ENCODE data around the gene IQCN.

The IQCN gene

DNA sequence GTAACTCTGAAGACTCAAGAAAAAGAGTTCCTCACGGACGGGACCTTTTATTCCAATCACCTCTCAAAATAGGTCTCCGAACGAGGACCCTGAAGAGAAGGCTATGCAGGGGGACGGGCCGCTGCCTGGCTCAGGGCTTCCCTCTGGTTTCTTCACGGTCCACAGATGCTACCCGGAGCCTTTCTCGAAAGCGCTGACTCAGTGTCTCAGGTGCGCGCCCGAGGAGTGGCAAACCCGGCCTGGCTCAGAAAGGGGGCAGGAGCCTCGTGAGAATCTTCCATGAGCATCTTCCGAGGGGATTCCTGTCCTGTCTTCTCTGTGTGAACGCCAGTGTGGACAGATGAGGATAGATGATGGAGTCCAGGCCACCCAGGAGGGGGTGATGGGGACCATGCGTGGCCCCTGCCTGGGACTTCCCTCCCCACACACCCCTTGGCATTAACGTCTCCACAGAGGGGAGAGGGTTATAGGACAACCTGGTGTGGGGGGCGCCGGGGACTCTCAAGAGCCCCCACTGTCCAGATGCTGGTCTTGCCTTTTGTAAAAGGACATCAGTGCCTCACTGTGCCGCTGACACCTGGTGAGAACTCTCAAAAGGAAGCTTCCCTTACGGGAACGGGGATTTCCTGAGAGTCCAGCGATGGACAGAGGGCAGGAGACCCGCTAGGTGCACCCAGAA is 32.1 kb upstream of the IQCN start:
- no peak for DNase-seq

DNA sequence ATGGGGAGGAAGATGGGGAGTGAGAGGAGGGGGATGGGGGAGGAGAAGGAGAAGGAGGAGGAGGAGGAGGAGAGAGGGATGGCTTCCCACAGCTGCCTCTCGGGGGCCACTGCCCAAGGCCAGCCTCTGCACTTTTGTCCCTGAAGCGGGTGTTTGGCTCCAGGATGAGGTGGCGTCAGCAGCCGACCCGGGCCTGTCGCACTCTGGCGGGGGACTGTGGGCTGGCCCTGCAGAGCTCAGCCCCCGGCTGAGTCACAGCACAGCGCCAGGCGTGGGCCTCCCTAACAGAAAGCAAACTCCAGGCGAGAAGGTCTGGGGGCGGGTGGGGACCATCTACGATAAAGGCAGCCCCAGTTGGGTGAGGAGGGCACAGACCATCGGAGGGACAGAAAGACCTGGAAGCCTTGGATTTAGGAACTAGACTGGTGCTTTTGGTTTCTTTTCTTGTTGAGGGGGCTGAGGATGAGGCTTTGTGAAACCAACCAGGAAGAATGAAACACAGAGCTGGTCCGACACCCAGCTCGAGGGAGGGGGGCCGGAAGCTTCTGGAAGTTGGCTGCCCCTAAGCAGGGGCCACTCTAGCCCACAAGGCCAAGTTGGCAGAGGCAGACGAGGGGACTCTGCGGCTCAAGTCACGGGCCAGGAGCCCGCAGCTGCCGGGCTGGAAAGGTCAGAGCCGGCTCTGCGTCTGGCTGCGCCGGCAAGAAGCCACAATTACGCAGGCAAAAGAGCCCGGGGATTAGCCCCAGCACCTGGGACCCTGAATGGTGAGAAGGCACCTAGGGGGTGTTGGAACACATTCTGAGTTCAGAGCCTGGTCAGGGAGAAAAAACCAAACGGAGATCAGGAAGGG is 30.4 kb upstream of the IQCN start:
- peak; percentile 87 for DNase-seq

DNA sequence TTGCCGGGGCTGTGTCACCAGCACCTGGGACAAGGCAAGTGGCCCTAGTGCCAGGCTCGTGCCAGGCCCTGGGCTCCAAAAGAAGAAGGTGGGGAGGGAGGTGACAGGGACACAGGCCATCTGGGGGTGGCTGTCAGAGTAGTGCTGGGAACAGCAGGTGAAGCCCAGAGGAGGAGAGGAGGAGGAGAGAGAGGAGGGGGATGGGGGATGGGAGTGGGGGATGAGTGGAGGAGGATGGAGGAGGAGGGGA is 29.9 kb upstream of the IQCN start:
- DNase-seq = no peak

DNA sequence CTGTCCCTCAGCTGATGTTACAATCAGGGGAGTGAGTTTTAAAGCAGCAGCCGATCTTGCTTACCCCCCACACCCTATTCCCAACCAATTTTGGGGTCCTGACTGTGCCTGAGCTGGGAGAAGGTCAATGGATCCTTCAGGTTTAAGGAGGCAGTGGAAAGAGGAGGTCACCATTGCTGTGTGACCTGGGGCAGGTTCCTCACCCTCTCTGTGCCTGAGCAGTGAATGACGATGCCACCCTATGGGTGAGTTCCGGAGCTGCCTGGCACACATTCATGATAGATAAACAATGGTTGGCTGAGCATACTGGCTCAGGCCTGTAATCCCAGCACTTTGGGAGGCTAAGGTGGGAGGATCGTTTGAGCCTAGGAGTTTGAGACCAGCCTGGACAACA is 27.5 kb upstream of the IQCN start:
- DNase-seq = no peak

DNA sequence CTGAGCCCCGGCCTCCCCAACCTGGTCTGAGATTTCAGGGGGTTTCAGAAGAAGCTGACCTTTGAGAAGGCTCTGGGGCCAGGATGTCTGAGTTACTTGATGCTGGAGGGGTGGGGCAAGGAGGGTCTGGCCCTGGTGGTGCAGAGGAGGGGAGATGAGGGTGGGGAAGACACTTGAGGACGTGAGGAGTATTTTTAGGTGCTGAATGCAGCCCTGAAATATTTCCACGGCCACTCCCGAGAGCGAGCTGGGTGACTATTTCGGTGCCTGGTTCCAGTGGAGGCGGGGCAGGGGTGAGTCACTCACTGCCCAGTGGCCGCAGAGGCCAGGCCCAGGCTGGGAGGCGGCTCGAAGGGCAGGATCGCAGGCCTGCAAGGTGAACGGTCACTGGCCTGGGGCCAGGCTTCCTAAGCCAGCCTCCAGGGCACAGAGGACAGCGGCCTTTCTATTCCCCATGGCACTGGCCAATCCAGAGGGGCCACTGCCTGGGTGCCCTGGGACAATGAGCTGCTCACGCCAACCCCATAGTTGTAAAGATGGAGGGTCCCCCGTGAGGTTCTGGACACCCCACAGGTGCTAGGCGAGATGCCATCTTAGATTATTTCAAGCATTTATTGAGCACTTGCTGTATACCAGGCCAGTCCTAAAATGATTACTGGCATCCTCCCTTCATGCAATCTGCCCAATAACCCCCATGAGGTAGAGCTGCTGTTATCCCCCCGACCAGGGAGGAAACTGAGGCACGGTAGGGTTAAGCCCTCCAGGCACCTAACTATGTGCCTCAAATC is 26.9 kb upstream of the IQCN start:
- peak; percentile 54 for DNase-seq

DNA sequence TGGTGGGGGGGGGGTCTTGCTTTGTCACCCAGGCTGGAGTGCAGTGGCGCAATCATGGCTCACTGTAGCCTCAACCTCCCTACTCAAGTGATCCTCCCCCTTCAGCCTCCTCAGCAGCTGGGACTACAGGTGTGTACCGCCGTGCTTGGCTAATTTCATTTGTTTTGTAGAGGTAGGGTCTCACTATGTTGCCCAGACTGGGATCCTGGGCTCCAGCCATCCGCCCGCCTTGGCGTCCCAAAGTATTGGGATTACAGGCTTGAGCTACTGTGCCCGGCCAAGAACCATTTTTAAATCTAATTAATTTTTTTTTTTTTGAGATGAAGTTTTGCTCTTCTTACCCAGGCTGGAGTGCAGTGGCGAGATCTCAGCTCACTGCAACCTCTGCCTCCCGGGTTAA is 25.4 kb upstream of the IQCN start:
- DNase-seq = no peak

DNA sequence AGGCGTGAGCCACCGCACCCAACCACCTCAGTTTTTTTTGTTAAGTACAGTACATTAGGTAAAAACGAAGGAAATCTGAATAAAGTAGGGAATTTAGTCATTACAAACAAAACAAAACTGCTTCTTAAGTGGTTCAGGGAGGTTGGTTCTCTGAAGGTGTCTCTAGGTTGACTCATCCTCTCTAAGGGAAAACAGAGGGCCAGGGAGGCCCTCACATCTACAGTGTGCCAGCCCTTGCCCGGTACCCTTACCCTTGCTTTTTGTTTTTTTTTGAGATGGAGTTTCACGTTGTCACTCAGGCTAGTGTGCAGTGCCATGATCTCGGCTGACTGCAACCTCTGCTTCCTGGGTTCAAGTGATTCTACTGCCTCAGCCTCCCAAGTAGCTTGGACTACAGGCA is 24.3 kb upstream of the IQCN start:
- no peak for DNase-seq

DNA sequence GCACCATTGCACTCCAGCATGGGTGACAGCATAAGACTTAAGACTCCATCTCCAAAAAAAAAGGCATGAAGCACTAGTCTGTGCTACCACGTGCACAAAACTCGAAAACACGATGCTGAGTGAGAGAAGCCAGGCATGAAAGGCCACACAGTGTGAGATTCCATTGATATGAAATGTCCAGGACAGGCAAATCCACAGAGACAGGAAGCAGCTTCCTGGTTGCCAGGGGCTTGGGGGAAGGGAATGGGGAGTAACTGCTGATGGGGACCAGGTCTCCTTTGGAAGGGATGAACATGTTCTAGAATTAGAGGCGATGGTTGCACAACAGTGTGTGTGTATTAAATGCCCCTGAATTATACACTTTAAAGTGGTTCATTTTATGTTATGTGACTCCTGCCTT is 23.1 kb upstream of the IQCN start:
- DNase-seq = peak; percentile 65

DNA sequence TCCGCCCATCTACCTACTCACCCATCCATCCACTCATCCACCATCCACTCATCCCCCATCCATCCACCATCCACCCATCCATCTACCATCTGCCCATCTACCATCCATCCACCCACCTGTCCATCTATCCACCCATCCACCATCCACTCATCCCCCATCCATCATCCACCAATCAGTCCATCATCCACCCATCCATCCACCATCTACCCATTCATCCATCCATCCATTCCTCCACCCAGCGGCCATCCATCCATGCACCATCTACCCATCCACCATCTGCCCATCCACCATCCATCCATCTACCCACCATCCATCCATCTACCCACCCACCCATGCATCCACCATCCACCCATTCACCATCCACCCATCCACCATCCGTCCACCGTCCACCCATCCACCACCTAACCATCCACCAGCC is 20.8 kb upstream of the IQCN start:
- DNase-seq = no peak

DNA sequence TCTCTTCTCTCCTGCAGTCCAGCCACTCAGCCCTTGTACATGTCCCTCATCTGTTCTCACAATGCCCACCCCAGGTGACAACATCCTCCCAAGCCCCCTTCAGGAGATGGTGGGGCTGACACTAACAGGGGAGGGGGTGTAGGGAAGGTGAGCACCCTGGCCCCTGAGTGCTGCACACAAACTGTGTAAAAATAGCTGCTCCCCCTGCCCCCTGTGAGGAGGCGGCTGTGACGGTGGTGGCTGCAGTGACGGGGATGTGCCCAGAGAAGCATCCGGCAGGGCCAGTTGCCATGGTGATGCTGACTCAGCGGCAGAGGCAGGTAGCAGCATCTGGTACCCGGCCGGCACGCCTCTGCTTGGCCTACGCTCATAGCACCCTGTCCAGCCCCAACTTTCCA is 20.2 kb upstream of the IQCN start:
- peak; percentile 43 for DNase-seq

DNA sequence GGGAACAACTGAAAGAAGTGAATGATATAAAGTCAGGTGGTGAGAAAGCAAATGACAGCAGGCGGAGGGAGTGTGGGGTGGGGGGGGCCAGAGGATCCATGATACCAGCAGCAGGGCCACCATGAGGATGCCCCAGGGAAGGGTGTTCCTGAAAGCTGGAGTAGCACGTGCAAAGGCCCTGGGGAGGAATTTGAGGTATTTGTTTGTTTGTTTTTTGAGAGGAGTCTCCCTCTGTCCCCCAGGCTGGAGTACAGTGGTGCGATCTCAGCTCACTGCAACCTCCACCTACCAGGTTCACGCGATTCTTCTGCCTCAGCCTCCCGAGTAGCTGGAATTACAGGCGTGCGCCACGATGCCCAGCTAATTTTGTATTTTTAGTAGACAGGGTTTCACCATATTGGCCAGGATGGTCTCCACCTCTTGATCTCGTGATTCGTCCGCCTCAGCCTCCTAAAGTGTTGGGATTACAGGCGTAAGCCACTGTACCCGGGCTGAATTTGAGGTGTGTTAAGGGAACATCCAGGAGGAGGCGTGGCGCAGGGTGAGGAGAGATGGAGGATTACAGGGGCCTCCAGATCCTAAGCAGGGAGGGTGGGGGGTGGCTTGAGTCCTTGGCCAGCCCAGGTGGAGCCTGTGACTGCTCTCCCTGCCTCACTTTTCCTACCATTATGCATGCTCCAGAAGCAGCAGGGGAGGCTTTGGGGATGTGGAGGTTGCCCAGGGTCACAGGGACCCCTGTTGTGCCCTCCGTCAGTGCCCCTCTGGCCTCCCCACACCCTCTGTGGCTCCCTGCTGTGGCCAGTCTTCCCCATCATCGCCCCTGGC is 19.6 kb upstream of the IQCN start:
- DNase-seq = no peak

DNA sequence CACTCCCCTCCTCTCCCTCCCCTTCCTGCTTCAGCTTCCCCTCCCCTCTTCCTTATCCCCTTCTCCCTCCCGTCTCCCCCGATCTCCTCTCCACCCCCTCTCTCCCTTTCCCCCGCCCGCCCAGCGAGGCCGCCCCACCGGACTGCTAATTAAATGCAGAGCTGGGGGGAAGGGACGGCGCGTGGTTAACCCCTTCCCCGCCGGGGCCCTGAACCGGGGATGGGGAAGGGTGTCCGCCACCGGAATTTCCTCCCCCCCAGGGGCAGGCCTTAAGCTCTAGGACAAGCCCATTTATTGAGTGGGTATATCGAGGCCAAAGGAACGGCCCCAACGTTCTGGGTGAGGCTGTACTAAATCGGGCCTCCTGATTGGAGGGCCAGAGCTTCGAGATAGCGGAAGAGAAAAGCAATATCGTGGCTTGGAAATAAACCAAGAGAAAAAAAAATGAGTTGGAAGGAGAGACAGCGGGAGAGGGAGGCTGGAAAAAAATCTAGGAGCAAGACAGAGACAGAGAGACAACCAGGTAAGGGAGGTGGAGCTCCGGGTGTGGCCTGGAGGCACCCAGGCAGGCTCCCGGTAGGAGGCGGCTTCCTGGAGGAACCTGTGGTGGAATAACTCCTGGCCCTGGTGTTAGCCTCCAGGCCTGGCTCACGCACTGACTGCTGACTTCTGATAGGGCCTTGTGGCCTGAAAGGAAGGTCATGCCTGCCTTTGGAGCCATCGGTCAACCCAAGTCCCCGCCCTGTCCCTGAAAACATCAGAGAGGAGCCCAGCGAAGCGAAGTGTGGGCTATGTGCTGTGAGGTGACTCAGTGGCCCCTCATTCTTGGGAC is 18.8 kb upstream of the IQCN start:
- peak; percentile 91 for DNase-seq

DNA sequence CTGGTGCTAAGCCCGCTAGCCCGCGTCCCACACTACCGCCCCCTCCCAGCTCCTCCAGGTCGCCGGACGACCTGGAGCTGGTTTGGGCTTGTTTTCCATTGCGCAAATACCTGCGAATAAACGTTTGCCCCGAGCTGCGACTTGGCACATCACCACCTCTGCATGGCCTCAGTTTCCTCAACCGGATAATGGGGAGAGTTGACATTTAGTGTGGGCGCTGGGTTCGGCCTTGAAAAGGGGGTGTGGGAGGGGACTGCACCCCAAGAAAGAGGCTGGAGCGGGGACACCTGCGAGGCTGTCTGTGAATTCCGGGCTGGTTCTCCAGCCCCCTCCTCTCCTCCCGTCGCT is 18.2 kb upstream of the IQCN start:
- no peak for DNase-seq

DNA sequence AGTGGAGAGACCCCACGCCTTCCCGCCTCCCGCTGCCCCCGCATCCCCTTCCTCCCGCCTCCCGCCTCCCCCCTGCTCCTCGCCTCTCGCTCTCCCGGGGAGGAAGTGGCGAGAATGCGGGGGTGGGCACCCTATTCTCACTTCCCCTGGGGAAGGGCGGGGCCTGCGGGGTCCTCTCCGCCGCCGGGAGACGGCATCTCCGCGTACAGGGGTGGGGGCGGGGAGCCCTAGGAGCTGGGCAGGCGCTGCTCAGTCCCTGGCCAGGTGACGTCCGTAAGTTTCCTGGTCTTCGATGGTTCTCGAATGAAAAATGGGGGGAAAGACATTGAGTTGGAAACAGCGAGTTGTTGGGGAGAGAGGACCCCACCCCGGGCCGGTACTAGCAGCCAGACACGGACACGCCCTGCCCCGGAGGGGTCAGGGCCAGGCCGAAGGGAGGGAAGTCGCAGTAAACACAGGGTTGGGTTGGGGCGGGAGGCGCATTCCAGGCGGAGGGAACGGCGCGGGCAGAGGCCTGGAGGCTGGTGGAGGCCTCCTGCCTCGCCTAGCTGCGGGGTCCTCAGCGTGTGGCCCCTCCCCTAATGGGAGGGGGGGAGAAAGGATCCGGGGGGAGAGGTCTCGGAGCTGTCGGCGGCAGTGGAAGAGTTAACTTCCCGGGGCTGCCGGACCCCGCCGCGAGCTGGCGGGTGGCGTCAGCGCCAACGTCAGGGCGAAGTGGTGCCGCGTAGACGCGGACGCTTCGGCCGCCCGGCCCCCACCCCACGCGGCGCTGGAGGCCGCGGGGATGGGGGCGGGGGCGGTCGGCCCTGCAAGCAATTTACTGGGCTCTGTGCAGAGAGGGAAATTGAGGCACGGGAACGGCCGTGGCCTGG is 17.6 kb upstream of the IQCN start:
- peak; percentile 87 for DNase-seq

DNA sequence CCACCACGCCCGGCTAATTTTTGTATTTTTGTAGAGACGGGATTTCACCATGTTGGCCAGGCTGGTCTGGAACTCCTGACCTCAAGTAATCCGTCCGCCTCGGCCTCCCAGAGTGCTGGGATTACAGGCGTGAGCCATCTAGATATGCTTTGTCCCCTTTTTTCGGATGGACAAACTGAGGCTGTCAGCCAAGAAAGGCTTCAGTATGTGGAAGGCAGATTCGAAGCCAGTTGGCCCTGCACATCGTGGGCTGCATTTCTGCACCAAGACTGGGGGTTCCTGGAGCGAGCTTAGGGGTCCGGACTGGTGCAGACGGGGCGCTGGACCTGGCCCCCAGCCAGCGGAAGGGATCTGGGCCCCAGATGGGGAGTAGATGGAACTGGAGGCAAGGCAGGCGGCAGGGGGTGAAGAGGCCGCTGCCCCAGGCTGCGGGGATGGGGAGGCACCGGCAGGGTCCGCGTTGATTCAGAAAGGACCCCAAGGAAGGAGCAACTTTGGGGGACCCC is 16.8 kb upstream of the IQCN start:
- no peak for DNase-seq

DNA sequence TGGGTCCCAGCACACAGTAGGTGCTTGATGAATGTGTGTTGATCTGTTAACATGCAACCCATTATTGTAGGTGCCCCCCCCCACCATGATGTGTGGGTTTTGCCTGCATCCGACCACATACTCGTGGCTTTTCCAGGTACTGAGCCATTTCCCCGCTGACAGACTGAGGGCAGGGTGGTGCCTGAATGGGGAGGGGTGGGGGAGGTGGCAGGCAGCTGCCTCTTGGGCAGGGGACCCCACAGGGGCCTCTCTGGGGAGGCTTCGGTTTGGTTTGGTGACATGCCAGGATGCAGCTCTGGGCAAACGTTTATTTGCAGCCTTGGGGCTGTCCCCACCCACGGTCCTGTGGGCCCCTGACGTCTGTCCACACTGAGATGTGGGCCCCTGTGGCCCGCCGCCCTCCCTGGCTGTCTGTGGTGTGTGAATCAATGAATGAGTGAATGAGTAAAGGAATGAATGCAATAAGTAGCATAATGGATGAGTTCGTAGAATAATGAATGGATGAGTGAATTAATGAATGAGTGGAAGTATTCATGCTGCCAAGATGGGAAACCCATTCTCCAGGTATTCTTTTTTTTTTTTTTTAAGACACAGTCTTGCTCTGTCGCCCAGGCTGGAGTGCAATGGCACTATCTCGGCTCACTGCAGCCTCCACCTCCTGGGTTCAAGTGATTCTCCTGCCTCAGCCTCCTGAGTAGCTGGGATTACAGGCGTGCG is 16.2 kb upstream of the IQCN start:
- DNase-seq = peak; percentile 30

DNA sequence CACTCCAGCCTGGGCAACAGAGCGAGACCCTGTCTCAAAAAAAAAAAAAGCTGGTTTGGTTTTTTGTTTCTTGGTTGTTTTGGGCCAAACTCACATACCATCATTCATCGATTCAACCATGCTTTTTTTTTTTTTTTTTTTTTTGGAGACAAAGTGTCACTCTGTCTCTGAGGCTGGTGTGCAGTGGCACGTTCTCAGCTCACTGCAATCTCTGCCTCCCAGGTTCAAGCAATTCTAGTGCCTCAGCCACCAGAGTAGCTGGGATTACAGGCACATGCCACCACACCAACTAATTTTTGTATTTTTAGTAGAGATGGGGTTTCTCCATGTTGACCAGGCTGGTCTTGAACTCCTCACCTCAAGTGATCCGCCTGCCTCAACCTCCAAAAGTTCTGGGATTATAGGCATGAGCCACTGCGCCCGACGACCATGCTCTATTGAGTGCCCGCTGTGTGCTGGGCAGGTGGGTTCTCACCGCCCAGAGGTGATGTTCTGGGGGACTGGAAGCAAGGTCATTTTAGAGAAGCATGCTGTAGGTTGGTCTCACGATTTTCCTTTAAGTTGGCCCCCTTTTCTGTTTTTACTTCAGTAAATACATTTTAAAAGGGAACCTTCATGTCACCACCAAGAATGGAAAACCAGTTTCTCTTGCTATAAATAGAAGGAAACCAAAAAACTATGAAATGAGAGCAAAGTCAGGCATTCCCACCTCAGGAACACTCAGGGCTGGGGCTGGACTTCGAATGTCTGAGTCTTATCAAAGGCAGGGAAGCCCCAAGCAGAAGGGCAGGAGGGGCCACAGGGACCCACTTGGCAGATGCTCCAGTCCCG is 15.4 kb upstream of the IQCN start:
- DNase-seq = no peak

DNA sequence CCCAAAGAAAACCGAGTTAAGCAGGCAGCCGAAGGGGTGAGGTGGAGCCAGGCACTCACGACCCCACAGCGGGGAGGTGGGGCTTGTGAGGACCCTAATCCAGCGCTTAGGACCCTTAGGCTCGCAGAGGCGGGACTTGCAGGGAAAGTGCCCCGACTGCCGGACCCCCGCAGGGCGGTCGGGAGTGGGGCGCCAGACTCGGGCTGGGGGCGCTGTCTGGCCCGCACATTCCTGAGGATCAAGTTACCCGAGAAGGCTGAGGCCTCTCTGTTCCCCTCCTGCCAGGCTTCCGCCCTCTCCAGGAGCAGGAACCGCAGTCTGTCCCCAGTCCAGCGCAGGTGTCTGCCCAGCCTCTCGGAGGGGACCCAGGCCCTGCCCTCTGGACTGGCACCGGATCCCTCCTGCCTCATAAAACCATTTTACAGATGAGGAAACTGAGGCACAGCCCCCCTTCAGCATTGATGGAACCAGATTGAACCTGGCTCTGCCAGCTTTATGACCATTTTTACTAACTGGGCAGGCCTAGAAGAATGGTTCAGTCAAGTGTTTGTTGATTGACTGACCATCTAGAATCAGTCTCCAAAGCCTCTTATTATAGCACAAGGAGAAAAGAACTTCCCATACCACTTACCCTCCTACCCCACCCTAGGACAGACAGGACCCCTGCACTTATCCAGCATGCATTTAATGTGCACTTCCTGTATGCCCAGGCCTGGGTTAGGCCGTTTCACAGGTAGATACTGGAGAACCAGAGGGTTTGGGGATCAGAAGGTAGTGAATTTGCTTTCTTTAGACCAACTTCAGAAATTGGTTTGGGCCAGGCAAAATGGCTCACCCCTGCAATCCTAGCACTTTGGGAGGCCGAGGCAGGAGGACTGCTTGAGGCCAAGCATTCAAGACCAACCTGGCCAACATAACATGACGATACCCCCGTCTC is 13.9 kb upstream of the IQCN start:
- peak; percentile 44 for DNase-seq

Measured in fibroblast of skin of right biceps (primary cell).